CD4-positive, alpha-beta T cell treated with Interleukin-21 for 1 hour (primary cell): Measurements from ENCODE around the gene REXO2.

Experiments
- DNase-seq: peaks from one replicate; pipeline ENCODE4 v3.0.0-alpha.2; 2020

The REXO2 gene

DNA sequence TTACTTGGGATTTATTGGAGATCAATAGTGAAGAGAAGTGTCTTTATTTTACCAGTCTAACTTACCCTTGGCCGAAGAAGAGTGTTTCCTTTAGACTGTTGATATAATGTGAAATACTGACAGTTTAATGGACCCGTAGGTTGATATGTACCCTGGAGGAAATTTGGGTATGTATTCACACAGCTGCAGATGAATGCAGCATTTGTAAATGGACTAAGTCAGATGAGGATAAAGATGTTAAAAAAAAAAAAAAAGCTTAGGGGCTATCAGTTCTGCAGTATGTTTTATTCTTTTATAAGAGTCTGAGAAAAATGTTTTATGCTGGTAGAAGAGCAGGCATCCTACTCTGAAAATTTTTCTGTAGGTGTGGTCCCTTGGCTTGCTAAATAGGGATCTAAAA, 2.7 kb downstream of the REXO2 start:
- no peak for DNase-seq

DNA sequence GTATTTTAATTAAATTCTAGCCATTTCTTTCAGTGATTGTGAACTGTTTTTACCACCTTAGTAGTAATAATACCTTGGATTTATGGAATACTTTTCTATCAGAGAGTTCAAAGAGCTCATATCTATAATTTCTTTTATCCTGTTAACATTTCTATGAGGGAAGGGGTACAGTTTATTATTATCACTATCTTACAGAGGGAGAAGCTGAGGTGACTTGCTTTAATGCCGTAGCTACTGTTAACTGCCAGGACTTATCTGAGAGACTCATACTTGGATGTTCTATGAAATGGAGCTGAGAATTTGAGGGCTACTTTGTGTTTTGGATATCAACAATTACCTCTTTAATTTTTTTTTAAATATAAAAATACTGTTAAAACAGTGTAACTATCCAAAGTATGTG, 3.3 kb downstream of the REXO2 start:
- no peak for DNase-seq

DNA sequence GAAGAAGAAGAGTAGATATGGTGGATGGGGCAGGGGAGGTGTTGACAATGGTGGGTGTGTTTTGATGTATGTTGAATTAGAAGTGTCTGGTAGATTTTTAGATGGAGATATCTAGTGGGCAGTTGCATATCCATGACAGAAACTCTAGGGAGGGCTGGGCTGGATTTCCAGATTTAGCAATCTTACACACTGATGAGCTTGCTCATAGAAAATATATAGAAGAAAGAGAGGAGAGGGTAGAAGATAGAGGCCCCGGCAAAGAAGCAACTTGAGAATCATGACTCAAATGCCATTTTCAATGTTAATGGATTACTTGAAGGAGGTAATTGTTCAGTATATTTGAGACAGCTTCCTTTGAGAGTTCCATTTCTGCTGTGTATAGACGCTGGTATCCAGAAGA, 8.2 kb downstream of the REXO2 start:
- DNase-seq = no peak

GRCh38 chr11:114447892-114448291, 8.6 kb downstream of the REXO2 start:
- no peak for DNase-seq

DNA sequence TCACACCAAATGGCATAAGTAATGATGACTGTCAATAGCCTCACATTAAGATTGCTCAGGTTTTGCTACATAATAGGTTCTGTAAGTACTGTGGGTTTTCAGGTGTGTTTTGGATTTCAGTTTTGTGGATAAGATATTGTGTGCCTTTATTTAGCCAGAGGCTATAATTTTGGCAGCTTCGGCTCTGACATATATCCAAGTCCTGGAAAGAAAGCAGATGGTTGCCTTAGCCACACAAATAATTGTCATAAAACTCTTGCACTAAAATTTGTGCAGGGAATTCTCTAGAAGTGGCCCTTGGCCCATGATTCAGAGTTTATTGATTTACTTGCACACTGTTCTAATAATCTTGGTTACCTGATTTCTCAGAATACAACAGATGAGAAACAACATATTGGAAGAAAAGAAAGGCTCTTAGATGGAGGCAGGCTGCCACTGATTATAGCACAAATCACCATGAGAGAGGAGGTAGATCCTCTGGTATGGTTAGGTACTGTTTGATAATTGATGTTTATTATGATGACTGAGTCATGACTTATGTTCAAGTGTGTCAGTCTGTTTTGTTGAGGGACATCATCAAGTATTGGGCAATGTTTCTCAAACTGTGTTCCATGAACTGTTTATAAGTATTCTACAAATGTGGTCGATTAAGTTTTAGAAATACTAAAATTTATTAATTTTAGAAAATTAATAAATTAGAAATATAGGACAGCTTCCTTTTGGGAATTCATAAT, 9.6 kb downstream of the REXO2 start:
- DNase-seq = no peak

DNA sequence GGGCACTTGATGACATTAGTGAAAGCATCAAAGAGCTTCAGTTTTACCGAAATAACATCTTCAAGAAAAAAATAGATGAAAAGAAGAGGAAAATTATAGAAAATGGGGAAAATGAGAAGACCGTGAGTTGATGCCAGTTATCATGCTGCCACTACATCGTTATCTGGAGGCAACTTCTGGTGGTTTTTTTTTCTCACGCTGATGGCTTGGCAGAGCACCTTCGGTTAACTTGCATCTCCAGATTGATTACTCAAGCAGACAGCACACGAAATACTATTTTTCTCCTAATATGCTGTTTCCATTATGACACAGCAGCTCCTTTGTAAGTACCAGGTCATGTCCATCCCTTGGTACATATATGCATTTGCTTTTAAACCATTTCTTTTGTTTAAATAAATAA, 10.6 kb downstream of the REXO2 start:
- DNase-seq = no peak

DNA sequence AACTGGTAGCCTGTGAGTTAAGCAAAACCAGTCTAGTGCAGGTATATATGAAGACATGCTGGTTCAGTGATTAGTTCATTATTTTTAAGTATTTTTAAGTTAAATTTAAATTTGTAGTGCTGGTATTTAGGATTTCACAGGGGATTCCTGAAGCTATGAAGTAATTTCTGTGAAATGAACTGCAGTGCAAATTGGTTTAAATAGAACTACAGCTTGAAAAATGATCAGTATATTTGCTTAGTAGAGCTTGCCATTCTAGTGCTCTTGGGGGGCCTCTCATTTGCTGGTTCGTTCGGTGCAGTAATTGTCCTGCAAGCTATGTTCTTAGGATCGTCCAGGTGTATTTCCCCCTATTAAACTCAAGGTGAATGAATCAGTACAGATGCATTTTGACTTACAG, 13.1 kb downstream of the REXO2 start:
- DNase-seq = no peak

GRCh38 chr11:114463999-114464398, 24.7 kb downstream of the REXO2 start:
- no peak for DNase-seq

DNA sequence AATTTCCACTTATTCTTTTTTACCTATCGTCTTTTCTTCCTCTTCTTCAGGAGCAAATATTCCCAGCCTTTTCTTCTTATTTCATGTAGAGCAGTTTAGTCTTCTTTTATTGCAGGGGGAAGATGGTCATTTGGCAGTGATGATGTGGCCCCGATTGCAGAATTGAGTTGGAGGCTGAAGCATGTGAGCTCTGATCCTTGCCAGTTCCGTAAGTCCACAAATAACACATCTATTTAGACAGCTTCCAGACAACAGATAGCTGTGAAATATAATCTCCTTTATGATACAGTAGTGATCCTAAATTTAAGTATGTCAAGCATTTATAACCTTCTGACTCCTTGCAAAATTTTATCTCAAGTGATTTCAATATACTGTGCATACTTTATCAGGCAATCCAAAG, 27.5 kb downstream of the REXO2 start:
- DNase-seq = no peak

GRCh38 chr11:114472661-114473060, 33.4 kb downstream of the REXO2 start:
- no peak for DNase-seq

DNA sequence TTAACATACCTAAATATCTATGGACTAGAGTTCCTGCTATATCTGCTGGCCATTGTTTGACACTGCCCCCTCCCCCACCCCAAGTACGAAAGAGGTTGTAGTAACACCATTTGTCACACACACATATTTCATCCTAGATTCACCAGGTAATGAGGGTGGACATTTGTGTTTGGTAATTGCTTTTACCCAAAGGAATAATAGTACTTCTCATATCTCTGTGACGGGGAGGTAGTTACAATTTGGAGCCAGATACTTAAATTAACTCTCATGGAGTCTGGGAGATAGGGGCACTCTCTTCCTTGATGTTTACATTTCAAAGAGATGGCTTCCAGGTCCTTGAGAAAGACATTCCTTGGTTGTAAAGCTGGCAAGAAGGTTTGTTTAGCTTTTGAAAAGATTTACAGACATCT, 38.7 kb downstream of the REXO2 start:
- DNase-seq = no peak

DNA sequence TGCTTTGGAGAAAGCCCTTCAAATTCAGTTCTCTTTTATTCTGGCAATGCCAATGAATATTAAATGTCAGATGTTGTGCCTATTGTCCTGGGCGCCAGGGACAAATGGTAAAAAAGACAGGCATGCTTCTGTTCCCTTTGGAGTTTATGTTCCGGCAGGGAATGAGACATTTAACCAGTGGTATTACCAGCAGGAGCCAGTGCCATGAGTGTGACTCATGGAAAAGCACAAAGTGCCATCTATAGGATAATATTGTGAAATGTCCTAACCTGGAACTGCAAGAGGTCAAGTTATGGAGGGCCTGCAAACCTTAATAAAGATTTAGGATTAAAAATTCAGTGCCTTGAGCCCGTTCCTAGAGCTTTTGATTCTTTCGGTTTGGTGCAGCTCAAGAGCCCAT, 39.5 kb downstream of the REXO2 start:
- no peak for DNase-seq

DNA sequence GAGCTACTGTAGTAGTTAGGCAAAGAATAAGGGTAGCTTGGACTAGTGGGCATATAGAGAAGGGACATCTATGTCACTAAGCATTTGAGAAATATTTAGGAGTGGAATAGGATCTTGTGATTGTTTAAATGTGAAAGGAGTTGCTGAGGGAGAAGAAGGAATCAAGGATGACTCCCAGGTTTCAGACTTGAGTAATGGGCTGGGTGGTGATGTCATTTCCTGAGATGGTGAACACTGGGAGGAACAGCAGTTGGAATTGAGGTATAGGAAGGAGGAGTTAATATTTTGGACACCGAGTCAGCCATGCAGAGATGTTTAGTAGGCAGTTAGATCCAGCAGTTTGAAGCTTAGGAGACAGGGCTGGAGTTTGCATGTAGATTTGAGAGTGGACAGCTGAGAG, 40.1 kb downstream of the REXO2 start:
- DNase-seq = no peak

- DNase-seq = no peak
These were observed 42.8 kb downstream of the REXO2 start for GRCh38 chr11:114482114-114482513.

DNA sequence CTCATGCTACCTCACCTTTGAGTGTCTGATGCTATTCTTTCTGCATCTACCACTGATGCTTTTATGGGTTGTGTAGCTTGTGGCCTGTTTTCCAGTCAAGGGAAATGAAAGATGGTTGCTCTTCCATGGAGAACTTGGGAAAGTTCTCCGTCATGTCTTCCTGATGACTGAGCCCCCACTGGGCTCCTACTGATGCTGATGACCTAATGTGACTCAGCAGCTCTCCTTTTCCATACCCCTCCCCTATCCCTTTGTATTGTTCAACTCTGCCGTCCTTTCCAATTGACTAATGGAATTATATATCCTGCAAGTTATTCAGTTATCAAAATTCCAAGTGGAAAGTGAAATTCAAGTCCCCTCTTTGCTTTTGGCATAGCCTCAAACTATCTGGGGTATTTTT, 44.7 kb downstream of the REXO2 start:
- DNase-seq = no peak

DNA sequence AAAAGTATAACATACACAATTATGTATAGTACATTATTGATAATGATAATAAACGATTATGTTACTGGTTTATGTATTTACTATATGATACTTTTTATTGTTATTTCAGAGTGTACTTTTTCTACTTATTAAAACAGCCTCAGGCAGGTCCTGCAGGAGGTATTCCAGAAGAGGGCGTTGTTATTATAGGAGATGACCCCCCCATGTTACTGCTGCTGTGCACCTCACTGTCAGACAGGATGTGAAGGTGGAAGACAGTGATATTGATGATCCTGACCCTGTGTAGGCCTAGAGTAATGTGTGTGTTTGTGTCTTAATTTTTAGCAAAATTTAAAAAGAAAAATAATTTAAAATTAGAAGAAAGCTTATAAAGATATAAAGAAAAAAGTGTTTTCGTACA, 57.6 kb downstream of the REXO2 start:
- DNase-seq = no peak

- no peak for DNase-seq
These were observed 60.5 kb downstream of the REXO2 start for GRCh38 chr11:114499756-114500155.
